Mesenchymal stem cell (in vitro differentiated cells and primary cell): ENCODE measurements around the gene PID1.

Source experiments
- DNase-seq: peaks from one replicate; pipeline ENCODE4 v3.0.0-alpha.2; 2013
- H2AFZ ChIP-seq: one replicate; pipeline ENCODE4 v1.6.1; 2013; ENCODE audit warnings: low read depth, mild to moderate bottlenecking, control low read depth, inconsistent platforms, low read length, moderate library complexity
- H2AK5ac ChIP-seq: 2 replicates; pipeline ENCODE4 v1.6.1; 2013; ENCODE audit warnings: low read length, moderate library complexity, mild to moderate bottlenecking, inconsistent platforms; ENCODE audit not compliant: severe bottlenecking
- H2BK120ac ChIP-seq: one replicate; pipeline ENCODE4 v1.6.1; 2013; ENCODE audit warnings: low read depth, mild to moderate bottlenecking, inconsistent platforms, low read length, moderate library complexity
- H2BK12ac ChIP-seq, 2 experiments: one replicate each; pipeline ENCODE4 v1.6.1; 2013; ENCODE audit warnings: inconsistent platforms in 2 of 2, low read length in 2 of 2, mild to moderate bottlenecking in 2 of 2, moderate library complexity in 2 of 2, control low read depth in 1 of 2
- H2BK15ac ChIP-seq: one replicate; pipeline ENCODE4 v1.6.1; 2013; ENCODE audit warnings: mild to moderate bottlenecking, low read depth, inconsistent platforms; ENCODE audit not compliant: poor library complexity, severe bottlenecking
- H2BK5ac ChIP-seq: 2 replicates; pipeline ENCODE4 v1.6.1; 2013; ENCODE audit warnings: low read depth, mild to moderate bottlenecking, low read length, control low read depth, inconsistent platforms; ENCODE audit not compliant: poor library complexity, severe bottlenecking
- H3K14ac ChIP-seq, 2 experiments: one replicate each; pipeline ENCODE4 v1.6.1; 2013; ENCODE audit warnings: inconsistent platforms in 2 of 2, low read length in 2 of 2, control low read depth in 1 of 2, mild to moderate bottlenecking in 1 of 2, moderate library complexity in 1 of 2
- H3K18ac ChIP-seq, 2 experiments: one replicate each; pipeline ENCODE4 v1.6.1; 2013; ENCODE audit warnings: inconsistent platforms in 2 of 2, low read length in 2 of 2, control low read depth in 1 of 2, low read depth in 1 of 2, mild to moderate bottlenecking in 1 of 2
- H3K23ac ChIP-seq, 2 experiments: one replicate each; pipeline ENCODE4 v1.6.1; 2013; ENCODE audit warnings: inconsistent platforms in 2 of 2, low read length in 2 of 2, mild to moderate bottlenecking in 2 of 2, moderate library complexity in 2 of 2, control low read depth in 1 of 2
- H3K27ac ChIP-seq: 2 replicates; pipeline ENCODE4 v1.5.1; 2013; ENCODE audit warnings: mild to moderate bottlenecking, moderate library complexity, low read length, control low read depth, inconsistent platforms; ENCODE audit not compliant: poor library complexity, severe bottlenecking
- H3K27me3 ChIP-seq, 2 experiments: 2 replicates each; pipeline versions ENCODE4 v1.6.1 to v1.7.0; 2013; ENCODE audit warnings: low read length in 2 of 2, mild to moderate bottlenecking in 2 of 2, moderate library complexity in 2 of 2, control low read depth in 1 of 2, inconsistent platforms in 1 of 2; ENCODE audit not compliant: control insufficient read depth in 1 of 2, insufficient read depth in 1 of 2
- H3K36me3 ChIP-seq, 2 experiments: 2 replicates each; pipeline versions ENCODE4 v1.6.1 to v1.7.0; 2013; ENCODE audit warnings: low read length in 2 of 2, control low read depth in 1 of 2, inconsistent platforms in 1 of 2, low read depth in 1 of 2, mild to moderate bottlenecking in 1 of 2; ENCODE audit not compliant: insufficient read depth in 2 of 2, control insufficient read depth in 1 of 2
- H3K4ac ChIP-seq, 2 experiments: one replicate each; pipeline ENCODE4 v1.6.1; 2013; ENCODE audit warnings: inconsistent platforms in 2 of 2, low read length in 2 of 2, mild to moderate bottlenecking in 2 of 2, moderate library complexity in 2 of 2, control low read depth in 1 of 2, low read depth in 1 of 2
- H3K4me1 ChIP-seq: 2 replicates; pipeline ENCODE4 v1.6.1; 2013; ENCODE audit warnings: low read depth, low read length, control low read depth; ENCODE audit not compliant: control insufficient read depth, insufficient read depth
- H3K4me2 ChIP-seq: 2 replicates; pipeline ENCODE4 v1.6.1; 2013; ENCODE audit warnings: low read length, mild to moderate bottlenecking, inconsistent platforms; ENCODE audit not compliant: poor library complexity, severe bottlenecking
- H3K4me3 ChIP-seq, 2 experiments: 2 replicates each; pipeline versions ENCODE4 v1.5.1 to v1.7.0; 2013; ENCODE audit warnings: low read length in 2 of 2, mild to moderate bottlenecking in 2 of 2, control low read depth in 1 of 2, low read depth in 1 of 2; ENCODE audit not compliant: insufficient read depth in 1 of 2
- H3K79me1 ChIP-seq: replicated peaks from 2 replicates; pipeline ENCODE4 v1.6.1; 2013; ENCODE audit warnings: mild to moderate bottlenecking, control low read depth, low read length, inconsistent platforms; ENCODE audit not compliant: poor library complexity, severe bottlenecking
- H3K9ac ChIP-seq: 2 replicates; pipeline ENCODE4 v1.7.0; 2013; ENCODE audit warnings: mild to moderate bottlenecking, low read length, moderate library complexity
- H3K9me3 ChIP-seq: 2 replicates; pipeline ENCODE4 v1.7.0; 2013; ENCODE audit warnings: mild to moderate bottlenecking, low read length; ENCODE audit not compliant: control insufficient read depth
- H4K8ac ChIP-seq: one replicate; pipeline ENCODE4 v1.6.1; 2013; ENCODE audit warnings: inconsistent platforms, mild to moderate bottlenecking, low read length, moderate library complexity
- H4K91ac ChIP-seq: one replicate; pipeline ENCODE4 v1.6.1; 2013; ENCODE audit warnings: mild to moderate bottlenecking, low read length, inconsistent platforms
- WGBS: methylation state at CpG from one replicate; pipeline ENCODE4 v1.1.7; 2013; ENCODE audit warnings: mixed read lengths; 5-methylcytosine and 5-hydroxymethylcytosine counted together

The PID1 gene

DNA sequence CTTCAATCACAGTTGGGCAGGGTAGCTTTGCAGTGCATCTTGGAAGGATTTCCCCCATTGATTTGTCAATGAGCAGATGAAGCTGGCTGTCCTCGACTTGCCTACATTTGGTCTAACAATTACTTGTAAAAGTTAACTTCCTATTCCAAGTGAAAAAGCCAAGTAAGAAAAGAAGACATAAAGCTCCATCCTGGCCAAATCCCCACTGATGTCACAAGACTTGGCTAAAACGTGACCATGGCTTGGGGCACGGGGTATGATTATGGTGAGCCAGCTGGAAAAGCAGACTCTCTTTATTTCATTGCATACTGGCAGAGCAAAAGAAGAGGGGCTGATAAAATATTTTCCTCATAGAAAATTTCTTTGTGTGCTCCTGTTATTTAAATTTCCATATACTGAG lies 25.4 kb upstream of the PID1 start:
- Histone ChIP-seq H3K4me2 (no peak overlapping the region), H3K27ac (no peak overlapping the region), H3K23ac (no peak overlapping the region), H4K8ac (no peak overlapping the region), H2AFZ (no peak overlapping the region), H2BK12ac (no peak overlapping the region), H2BK5ac (no peak overlapping the region), H3K27me3 (no peaks in the 10 kb centered on the region), H3K4ac (no peak overlapping the region), H3K14ac (no peak overlapping the region), H4K91ac (no peak overlapping the region), H3K36me3 (no peaks in the 10 kb centered on the region), H3K18ac (no peak overlapping the region), H2BK15ac (no peak overlapping the region), H2BK120ac (no peak overlapping the region), H3K9me3 (no peaks in the 10 kb centered on the region), H3K9ac (no peak overlapping the region), H3K4me1 (no peaks in the 10 kb centered on the region), H3K4me3 (no peak overlapping the region), H3K79me1 (no peaks in the 10 kb centered on the region), H2AK5ac (no peak overlapping the region)
- no peak for DNase-seq
- WGBS: 60% methylated on average over 1 of the region's 3 CpGs

DNA sequence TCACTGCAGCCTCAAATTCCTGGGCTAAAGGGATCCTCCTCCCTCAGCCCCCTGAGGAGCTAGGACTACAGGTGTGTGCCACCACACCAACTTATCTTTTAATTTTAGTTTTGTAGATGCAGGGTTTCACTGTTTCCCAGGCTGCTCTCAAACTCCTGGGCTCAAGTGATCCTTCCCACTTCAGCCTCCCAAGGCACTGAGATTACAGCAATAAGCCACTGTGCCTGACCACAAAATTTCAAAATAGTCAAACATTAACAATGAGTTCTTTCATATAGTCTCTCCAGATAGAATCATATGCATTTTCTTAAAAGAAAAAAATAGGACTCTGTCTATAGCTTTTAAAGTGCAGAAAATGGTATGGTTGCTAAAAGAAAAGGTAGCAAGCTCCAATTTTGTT lies 24.9 kb upstream of the PID1 start:
- Histone ChIP-seq H2BK5ac (no peak overlapping the region), H3K27me3 (no peaks in the 10 kb centered on the region), H3K9ac (no peak overlapping the region), H3K14ac (no peak overlapping the region), H4K8ac (no peak overlapping the region), H2AK5ac (no peak overlapping the region), H3K27ac (no peak overlapping the region), H2BK120ac (no peak overlapping the region), H3K23ac (no peak overlapping the region), H3K4me2 (no peak overlapping the region), H3K4ac (no peak overlapping the region), H2AFZ (no peak overlapping the region), H3K9me3 (no peaks in the 10 kb centered on the region), H3K79me1 (no peaks in the 10 kb centered on the region), H3K4me3 (no peak overlapping the region), H3K4me1 (no peaks in the 10 kb centered on the region), H2BK15ac (no peak overlapping the region), H4K91ac (no peak overlapping the region), H2BK12ac (no peak overlapping the region), H3K18ac (no peak overlapping the region), H3K36me3 (no peaks in the 10 kb centered on the region)
- no peak for DNase-seq

DNA sequence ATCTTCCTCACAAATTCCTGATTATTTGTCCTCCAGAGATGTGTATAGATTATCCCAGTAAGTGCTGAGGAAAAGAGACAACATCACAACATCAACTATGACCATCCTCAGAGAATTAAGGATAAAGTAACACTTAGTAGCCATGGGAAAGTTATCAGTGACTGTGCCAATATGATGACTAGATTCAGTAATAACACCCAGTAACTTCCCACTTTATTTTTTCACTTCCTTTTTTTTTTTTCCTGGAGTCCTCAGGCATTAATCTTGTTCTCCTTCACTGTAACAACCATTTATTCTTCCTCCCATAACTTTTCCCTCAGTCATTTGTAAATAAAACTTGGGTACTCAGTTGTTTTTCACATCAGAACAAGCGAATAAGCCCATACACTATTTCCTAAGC lies 16.7 kb upstream of the PID1 start:
- no peak overlapping the region for H3K27ac ChIP-seq
- no peak overlapping the region for H3K4me2 ChIP-seq

DNA sequence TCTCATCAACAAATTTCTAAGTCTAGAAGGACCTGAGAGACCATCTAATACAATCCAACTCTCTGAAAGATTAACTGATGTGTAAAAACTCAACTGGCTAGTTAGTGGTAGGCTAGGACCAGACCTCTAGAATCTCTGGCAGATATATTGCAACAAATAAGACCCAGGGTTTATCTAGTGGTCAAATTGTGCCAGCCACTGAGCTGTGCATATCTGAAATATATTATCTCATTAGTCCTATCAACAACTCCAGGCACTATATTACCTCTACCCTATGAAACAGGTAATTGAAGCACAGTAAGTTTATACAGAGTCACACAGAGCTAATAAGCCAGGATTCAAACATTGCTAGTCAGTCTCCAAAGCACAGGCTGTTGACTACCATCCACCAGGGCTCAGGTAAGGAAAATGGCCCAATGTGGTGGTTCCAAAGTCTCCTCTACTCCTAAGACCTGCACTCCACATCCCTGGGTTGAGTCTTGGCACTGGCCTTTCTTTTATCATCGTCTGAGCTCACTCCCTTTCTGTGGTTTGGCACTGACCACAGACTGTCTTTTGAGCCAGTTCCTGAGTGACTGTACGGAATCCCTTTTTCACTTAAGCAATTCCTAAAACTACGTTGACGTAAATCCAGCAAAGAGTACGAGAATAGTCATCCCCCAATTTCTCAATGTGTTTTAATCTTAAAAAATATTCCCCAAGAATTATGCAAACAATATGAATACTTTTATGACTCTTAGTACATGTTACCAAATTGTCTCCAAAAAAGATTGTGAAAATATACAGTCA lies 11.9 kb upstream of the PID1 start:
- Histone ChIP-seq H3K27ac (no peak overlapping the region), H3K9ac (peak overlapping the region; percentile 59), H3K9me3 (no peaks in the 10 kb centered on the region), H2BK5ac (no peak overlapping the region), H2BK120ac (no peak overlapping the region), H3K4me2 (no peak overlapping the region), H3K4ac (no peak overlapping the region), H3K36me3 (no peaks in the 10 kb centered on the region), H3K14ac (no peak overlapping the region), H3K4me1 (no peaks in the 10 kb centered on the region), H2AFZ (no peak overlapping the region), H3K79me1 (no peaks in the 10 kb centered on the region), H3K18ac (no peak overlapping the region), H4K91ac (no peak overlapping the region), H4K8ac (no peak overlapping the region), H2BK15ac (no peak overlapping the region), H3K23ac (no peak overlapping the region), H3K27me3 (no peaks in the 10 kb centered on the region), H3K4me3 (no peak overlapping the region), H2BK12ac (no peak overlapping the region), H2AK5ac (no peak overlapping the region)
- DNase-seq: no peak
- 87% methylated on average over 5 of the region's 5 CpGs for WGBS

More for the DNA sequence above, 16.7 kb upstream of the PID1 start:
- no peak overlapping the region for H3K18ac ChIP-seq
- no peak overlapping the region for H3K23ac ChIP-seq
- no peaks in the 10 kb centered on the region for H3K27me3 ChIP-seq
- DNase-seq: no peak
- no peak overlapping the region for H3K9ac ChIP-seq
- no peak overlapping the region for H2AK5ac ChIP-seq
- no CpG with 5 or more reads among the region's 1 CpG for WGBS
- no peaks in the 10 kb centered on the region for H3K4me1 ChIP-seq
- no peak overlapping the region for H3K4me3 ChIP-seq
- H3K36me3 ChIP-seq: no peaks in the 10 kb centered on the region
- H2BK120ac ChIP-seq: no peak overlapping the region
- no peak overlapping the region for H2BK12ac ChIP-seq
- H4K91ac ChIP-seq: no peak overlapping the region
- H2BK5ac ChIP-seq: no peak overlapping the region
- H3K4ac ChIP-seq: no peak overlapping the region
- H2BK15ac ChIP-seq: no peak overlapping the region
- H3K9me3 ChIP-seq: no peaks in the 10 kb centered on the region
- no peaks in the 10 kb centered on the region for H3K79me1 ChIP-seq
- H3K14ac ChIP-seq: no peak overlapping the region
- no peak overlapping the region for H2AFZ ChIP-seq
- no peak overlapping the region for H4K8ac ChIP-seq
